Mucosa of stomach (tissue), 1 donor: ENCODE data around the gene IRX3.

Source experiments
- H3K27me3 ChIP-seq: one replicate; pipeline ENCODE4 v1.7.0; 2013; ENCODE audit warnings: mild to moderate bottlenecking, low read length; ENCODE audit not compliant: control insufficient read depth, insufficient read depth
- H3K36me3 ChIP-seq: one replicate; pipeline ENCODE4 v1.7.0; 2013; ENCODE audit warnings: low read length; ENCODE audit not compliant: control insufficient read depth, insufficient read depth
- H3K4me1 ChIP-seq: one replicate; pipeline ENCODE4 v1.7.0; 2013; ENCODE audit warnings: mild to moderate bottlenecking, low read length; ENCODE audit not compliant: control insufficient read depth, insufficient read depth
- H3K4me3 ChIP-seq: one replicate; pipeline ENCODE4 v1.7.0; 2013; ENCODE audit warnings: low read length
- H3K9ac ChIP-seq: one replicate; pipeline ENCODE4 v1.7.0; 2013; ENCODE audit warnings: mild to moderate bottlenecking, low read length, moderate library complexity
- H3K9me3 ChIP-seq: one replicate; pipeline ENCODE4 v1.7.0; 2013; ENCODE audit warnings: mild to moderate bottlenecking, low read length, moderate library complexity; ENCODE audit not compliant: control insufficient read depth
- donor health status: Pancreatic carcinoma.

The IRX3 gene

GRCh38 chr16:54239456-54239855 is 47.1 kb downstream of the IRX3 start:
- no peak overlapping the region for H3K9ac ChIP-seq
- no peaks in the 10 kb centered on the region for H3K9me3 ChIP-seq
- no peaks in the 10 kb centered on the region for H3K4me1 ChIP-seq
- H3K36me3 ChIP-seq: no peaks in the 10 kb centered on the region
- H3K4me3 ChIP-seq: no peak overlapping the region
- no peaks in the 10 kb centered on the region for H3K27me3 ChIP-seq

- no peaks in the 10 kb centered on the region for H3K9me3 ChIP-seq
- H3K9ac ChIP-seq: no peak overlapping the region
- no peaks in the 10 kb centered on the region for H3K36me3 ChIP-seq
- H3K27me3 ChIP-seq: peaks cover 7% of the 10 kb centered on the region
- no peak overlapping the region for H3K4me3 ChIP-seq
- H3K4me1 ChIP-seq: no peaks in the 10 kb centered on the region
Observed at GRCh38 chr16:54236773-54237172, 49.8 kb downstream of the IRX3 start.

GRCh38 chr16:54233615-54234014 is 53.0 kb downstream of the IRX3 start:
- Histone ChIP-seq H3K36me3 (no peaks in the 10 kb centered on the region), H3K27me3 (peaks cover 7% of the 10 kb centered on the region), H3K4me1 (no peaks in the 10 kb centered on the region), H3K4me3 (no peak overlapping the region), H3K9me3 (no peaks in the 10 kb centered on the region), H3K9ac (no peak overlapping the region)
